ENCODE results near the gene CD320.
"Not testable (repeated sequence)": the region's sequence is repeated elsewhere in the genome, so short reads cannot be mapped to it uniquely, and the experiment has no call there.

Gene CD320

DNA sequence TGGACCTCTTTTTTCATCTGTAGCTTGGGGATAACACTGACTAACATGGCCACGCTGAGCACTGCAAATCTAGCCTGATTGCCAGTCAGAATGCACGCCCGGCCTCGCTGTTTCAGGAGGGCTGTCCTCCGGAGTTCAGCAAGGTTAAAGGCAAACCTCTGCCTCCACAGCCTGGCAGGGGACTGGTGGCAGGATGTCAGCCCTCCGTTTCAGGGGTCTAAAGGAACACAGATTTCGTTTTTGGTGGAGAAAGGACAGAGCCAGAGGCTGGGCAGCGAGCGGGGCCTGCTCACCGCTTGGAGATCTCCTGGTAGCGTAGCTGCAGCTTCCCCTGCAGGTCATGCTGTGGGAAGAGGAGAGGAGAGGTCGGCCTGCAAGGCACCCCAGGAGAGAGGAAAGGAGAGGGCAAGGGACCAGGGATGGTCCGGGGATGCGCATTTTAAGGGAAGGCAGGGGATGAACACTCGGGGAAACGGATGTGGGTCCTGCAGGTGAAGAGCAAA is 12.5 kb upstream of the CD320 start:
- H3K27ac ChIP-seq: peak overlapping the region; percentile 80
- TF ChIP-seq, protein P1, sequence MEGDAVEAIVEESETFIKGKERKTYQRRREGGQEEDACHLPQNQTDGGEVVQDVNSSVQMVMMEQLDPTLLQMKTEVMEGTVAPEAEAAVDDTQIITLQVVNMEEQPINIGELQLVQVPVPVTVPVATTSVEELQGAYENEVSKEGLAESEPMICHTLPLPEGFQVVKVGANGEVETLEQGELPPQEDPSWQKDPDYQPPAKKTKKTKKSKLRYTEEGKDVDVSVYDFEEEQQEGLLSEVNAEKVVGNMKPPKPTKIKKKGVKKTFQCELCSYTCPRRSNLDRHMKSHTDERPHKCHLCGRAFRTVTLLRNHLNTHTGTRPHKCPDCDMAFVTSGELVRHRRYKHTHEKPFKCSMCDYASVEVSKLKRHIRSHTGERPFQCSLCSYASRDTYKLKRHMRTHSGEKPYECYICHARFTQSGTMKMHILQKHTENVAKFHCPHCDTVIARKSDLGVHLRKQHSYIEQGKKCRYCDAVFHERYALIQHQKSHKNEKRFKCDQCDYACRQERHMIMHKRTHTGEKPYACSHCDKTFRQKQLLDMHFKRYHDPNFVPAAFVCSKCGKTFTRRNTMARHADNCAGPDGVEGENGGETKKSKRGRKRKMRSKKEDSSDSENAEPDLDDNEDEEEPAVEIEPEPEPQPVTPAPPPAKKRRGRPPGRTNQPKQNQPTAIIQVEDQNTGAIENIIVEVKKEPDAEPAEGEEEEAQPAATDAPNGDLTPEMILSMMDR (conservative IDR thresholded peaks at IDR 0.05; ENCODE audit: low read depth): no peak
- ChIA-PET POLR2A (ENCODE audit: low non-redundant PET) (interaction anchor here (0.6 kb wide), 1 partner anchor 15 kb away, joined by 4 read pairs; no protein-coding TSS in a partner anchor), CTCF (interaction anchor here (0.6 to 0.8 kb wide), 2 partner anchors 356 to 376 kb away, joined by 3 read pairs; no protein-coding TSS in a partner anchor)
- DNase-seq (ENCODE audit: low spot score): no peak

DNA sequence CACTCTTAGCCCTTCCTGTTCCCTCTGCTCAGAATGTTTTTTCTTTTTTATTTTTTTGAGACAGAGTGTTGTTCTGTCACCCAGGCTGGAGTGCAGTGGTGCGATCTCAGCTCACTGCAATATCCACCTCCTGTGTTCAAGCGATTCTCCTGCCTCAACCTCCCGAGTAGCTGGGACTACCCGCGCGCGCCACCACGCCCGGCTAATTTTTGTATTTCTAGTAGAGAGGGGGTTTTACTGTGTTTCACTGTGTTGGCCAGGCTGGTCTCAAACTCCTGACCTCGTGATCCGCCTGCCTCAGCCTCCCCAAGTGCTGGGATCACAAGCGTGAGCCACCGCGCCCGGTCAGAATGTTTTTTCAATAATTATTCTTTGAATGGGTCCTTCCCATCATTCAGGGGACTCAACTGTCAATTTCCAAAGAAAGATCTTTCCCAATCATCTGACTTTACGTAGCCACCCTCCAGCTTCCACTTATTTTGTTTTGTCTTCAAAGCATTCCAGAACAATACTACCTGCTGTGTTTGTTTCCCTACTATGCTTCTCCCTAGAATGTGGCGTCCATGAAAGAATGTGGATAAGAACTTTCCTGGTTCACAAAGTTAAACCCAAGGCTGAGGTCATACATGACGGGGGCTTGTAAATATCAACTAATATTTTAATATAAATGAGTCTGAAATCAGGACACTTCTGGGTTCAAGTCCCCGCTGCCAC is 11.8 kb upstream of the CD320 start:
- ChIA-PET POLR2A (ENCODE audit: low non-redundant PET) (no interaction called here), CTCF (interaction anchor here (0.6 to 0.7 kb wide), 3 partner anchors 339 to 817 kb away, joined by 3 to 4 read pairs (median 3); no protein-coding TSS in a partner anchor)
- DNase-seq (ENCODE audit: low spot score): no peak
- H3K27ac ChIP-seq: peak overlapping the region; percentile 80
- TF ChIP-seq, protein P1 (conservative IDR thresholded peaks at IDR 0.05; ENCODE audit: low read depth): no peak

DNA sequence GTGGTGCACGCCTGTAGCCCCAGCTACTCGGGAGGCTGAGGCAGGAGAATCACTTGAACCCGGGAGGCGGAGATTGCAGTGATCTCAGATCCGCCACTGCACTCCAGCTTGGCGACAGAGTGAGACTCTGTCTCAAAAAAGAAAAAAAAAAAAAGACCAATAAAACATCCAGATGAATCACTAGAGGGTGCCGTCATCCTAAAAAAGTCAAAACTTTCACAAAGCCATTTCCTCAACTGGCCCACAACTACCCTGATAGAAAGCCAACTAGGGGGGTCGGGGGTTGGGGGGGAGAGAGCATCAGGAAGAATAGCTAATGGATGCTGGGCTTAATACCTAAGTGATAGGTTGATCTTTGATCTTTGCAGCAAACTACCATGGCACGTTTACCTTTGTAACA is 10.7 kb upstream of the CD320 start:
- H3K27ac ChIP-seq; POLR2A ChIA-PET (ENCODE audit: low non-redundant PET); DNase-seq (ENCODE audit: low spot score): not testable (repeated sequence)
- CTCF ChIA-PET: interaction anchor here (0.6 to 0.7 kb wide), 4 partner anchors 9 to 1871 kb away, joined by 3 to 4 read pairs (median 4); no protein-coding TSS in a partner anchor

DNA sequence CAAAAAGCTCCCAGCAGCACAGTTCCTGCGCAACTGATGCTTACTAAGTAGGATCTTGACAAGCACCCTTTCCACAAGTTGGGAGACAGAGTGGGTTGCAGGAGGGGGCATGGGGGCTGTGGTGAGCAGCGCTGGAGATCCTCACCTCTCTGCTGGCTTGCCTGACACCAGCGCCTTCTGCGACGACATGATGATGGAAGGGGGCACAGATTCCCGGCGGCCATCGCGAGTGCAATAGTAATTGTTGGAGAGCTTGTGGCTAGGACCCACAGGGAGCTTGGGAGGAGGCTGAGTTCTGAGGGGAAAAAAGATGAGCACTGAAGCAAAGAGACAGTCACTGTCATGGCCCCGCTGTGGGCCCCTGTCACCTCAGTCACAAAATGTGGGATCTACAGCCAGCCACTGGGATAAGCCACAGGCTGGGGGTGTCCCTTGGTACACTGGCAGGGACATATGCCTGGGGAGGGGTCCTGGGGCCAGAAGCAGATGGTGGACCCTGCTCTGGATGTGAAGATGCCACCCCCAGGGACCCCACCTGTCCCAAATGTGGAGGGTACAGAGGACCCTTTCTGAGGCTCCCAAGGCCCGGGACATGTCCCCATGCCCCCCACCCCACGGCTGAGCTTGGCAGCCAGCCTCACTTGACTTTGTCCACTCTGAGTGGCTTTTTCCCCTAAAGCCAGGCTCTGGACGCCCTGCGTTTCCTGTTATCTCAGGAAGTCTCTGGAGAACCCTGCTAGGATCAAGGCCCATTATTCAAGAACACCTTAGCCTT is 8.4 kb upstream of the CD320 start:
- no peak for DNase-seq (ENCODE audit: low spot score)
- TF ChIP-seq, protein P1 (conservative IDR thresholded peaks at IDR 0.05; ENCODE audit: low read depth): no peak
- ChIA-PET CTCF (interaction anchor here (0.6 kb wide), 1 partner anchor 46 kb away, joined by 3 read pairs; no protein-coding TSS in a partner anchor), POLR2A (ENCODE audit: low non-redundant PET) (interaction anchor here (0.5 kb wide), 1 partner anchor 41 kb away, joined by 3 read pairs; no protein-coding TSS in a partner anchor)
- peak overlapping the region; percentile 12; the same call in 1 of the 2 replicates for H3K27ac ChIP-seq

DNA sequence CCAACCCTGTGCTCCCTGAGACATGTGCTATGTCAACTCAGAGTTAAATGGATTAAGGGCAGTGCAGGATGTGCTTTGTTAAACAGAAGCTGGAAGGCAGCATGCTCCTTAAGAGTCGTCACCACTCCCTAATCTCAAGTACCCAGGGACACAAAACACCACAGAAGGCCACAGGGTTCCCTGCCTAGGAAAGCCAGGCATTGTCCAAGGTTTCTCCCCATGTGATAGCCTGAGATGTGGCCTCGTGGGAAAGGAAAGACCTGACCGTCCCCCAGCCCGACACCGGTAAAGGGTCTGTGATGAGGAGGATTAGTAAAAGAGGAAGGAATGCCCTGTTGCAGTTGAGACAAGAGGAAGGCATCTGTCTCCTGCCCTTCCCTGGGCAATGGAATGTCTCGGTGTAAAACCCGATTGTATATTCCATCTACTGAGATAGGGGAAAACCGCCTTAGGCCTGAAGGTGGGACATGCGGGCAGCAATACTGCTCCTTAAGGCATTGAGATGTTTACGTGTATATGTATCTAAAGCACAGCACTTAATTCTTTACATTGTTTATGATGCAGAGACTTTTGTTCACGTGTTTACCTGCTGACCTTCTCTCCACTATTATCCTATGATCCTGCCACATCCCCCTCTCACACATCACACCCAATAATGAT is 7.0 kb upstream of the CD320 start:
- DNase-seq (ENCODE audit: low spot score); POLR2A ChIA-PET (ENCODE audit: low non-redundant PET); H3K27ac ChIP-seq; CTCF ChIA-PET: not testable (repeated sequence)

DNA sequence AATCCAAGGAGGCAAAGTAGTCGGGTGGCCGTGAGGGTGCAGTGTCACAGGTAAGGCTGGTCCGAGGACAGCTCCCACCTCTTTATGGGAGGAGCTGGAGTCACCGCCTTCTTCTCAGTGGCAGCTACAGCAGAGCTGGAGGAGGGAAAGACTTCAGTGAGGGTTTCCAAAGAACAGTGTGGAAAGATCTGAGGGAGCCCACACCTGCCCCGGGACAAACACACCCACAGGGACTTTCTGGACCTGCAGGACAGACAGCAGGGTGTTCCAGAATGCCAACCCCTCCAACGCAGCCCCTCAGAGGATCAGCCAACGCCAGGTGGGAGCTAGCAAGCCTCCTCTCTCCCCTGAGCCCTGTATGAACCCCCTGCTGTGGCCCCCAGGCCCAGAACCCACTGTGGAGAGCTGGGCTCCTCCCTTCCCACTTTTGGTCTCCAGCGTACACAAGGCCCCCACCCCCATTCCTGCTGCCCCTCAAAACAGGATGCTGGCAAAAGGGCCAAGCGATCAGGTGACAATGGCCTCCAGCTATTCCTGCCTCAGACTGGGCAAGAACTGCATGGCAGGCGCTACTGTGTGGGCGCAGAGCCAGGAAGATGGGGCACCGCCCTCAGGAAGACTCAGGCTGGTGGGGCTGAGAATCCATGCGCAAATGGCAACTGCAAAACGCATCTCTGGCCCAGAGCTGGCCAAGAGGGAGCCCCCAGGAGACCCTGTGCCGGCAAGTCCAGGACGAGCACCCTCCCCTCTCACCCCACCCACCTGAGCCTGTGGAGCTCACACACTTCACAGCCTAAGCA is 3.5 kb upstream of the CD320 start:
- TF ChIP-seq, protein P1 (conservative IDR thresholded peaks at IDR 0.05; ENCODE audit: low read depth): no peak
- ChIA-PET CTCF (interaction anchor here (0.5 to 0.6 kb wide), 2 partner anchors 19 to 186 kb away, joined by 3 to 4 read pairs; no protein-coding TSS in a partner anchor), POLR2A (ENCODE audit: low non-redundant PET) (no interaction called here)
- H3K27ac ChIP-seq: peak overlapping the region; percentile 75
- DNase-seq (ENCODE audit: low spot score): no peak

Measured in RWPE1 (cell line).